Esophagus muscularis mucosa (tissue), 4 donors: ENCODE data around the gene OTOR.

ENCODE experiments used
- EP300 ChIP-seq: sonication (generic); formaldehyde crosslinking; IDR thresholded peaks from one replicate; pipeline ENCODE4 v1.6.1; 2017; ENCODE audit warnings: antibody characterized with exemption
- POLR2AphosphoS5 ChIP-seq, 2 donors: sonication (generic); formaldehyde crosslinking; IDR thresholded peaks; one replicate each; pipeline ENCODE4 v1.6.1; 2017; ENCODE audit warnings: antibody characterized with exemption in 2 of 2
- TF ChIP-seq, protein P1 (sequence below), 3 experiments: fragments of 200-600 bp in 2 of 3; fragments of 450-650 bp in 1 of 3; sonication (generic) in 2 of 3; IDR thresholded peaks; one replicate each; pipeline ENCODE4 v1.5.1; 2017 to 2019; ENCODE audit warnings: antibody characterized with exemption in 3 of 3, mild to moderate bottlenecking in 2 of 3, moderate library complexity in 1 of 3

- TF ChIP-seq, protein P1, sequence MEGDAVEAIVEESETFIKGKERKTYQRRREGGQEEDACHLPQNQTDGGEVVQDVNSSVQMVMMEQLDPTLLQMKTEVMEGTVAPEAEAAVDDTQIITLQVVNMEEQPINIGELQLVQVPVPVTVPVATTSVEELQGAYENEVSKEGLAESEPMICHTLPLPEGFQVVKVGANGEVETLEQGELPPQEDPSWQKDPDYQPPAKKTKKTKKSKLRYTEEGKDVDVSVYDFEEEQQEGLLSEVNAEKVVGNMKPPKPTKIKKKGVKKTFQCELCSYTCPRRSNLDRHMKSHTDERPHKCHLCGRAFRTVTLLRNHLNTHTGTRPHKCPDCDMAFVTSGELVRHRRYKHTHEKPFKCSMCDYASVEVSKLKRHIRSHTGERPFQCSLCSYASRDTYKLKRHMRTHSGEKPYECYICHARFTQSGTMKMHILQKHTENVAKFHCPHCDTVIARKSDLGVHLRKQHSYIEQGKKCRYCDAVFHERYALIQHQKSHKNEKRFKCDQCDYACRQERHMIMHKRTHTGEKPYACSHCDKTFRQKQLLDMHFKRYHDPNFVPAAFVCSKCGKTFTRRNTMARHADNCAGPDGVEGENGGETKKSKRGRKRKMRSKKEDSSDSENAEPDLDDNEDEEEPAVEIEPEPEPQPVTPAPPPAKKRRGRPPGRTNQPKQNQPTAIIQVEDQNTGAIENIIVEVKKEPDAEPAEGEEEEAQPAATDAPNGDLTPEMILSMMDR (IDR thresholded peaks at IDR 0.05) = no peak
- TF ChIP-seq EP300 = no peak
- TF ChIP-seq POLR2AphosphoS5 (IDR thresholded peaks at IDR 0.05) = no peak
Observed at GRCh38 chr20:16785226-16785625, 37.1 kb downstream of the OTOR start.
